Effector memory CD8-positive, alpha-beta T cell (primary cell): ENCODE measurements around the gene PPP3CA.
"Not testable (repeated sequence)": the region's sequence is repeated elsewhere in the genome, so short reads cannot be mapped to it uniquely, and the experiment has no call there.

Source experiments
- ATAC-seq: fragments of 150-1000 bp; cut with Tn5 transposase; replicated peaks from 2 replicates; pipeline ENCODE4 v1.10.0; 2021; ENCODE audit warnings: mild to moderate bottlenecking, moderate library complexity
- DNase-seq, 3 experiments: peaks; one replicate each; pipeline ENCODE4 v3.0.0; 2021
- H3K27ac Mint-ChIP-seq, 2 donors: one replicate each; pipeline ENCODE4 v1.8.0; 2022; ENCODE audit warnings: mild to moderate bottlenecking in 2 of 2, mixed read lengths in 2 of 2, moderate library complexity in 2 of 2
- H3K27me3 Mint-ChIP-seq, 2 donors: one replicate each; pipeline ENCODE4 v1.8.0; 2022; ENCODE audit warnings: mixed read lengths in 2 of 2
- H3K36me3 Mint-ChIP-seq: one replicate; pipeline ENCODE4 v1.8.0; 2022; ENCODE audit warnings: mild to moderate bottlenecking, moderate library complexity, mixed read lengths; ENCODE audit not compliant: insufficient read depth
- H3K4me1 Mint-ChIP-seq, 2 donors: one replicate each; pipeline ENCODE4 v1.8.0; 2022; ENCODE audit warnings: low read depth in 2 of 2, mixed read lengths in 2 of 2
- H3K4me3 Mint-ChIP-seq, 2 donors: one replicate each; pipeline ENCODE4 v1.8.0; 2022; ENCODE audit warnings: mild to moderate bottlenecking in 2 of 2, mixed read lengths in 2 of 2, moderate library complexity in 2 of 2
- H3K9me3 Mint-ChIP-seq, 2 donors: one replicate each; pipeline ENCODE4 v1.8.0; 2022; ENCODE audit warnings: mixed read lengths in 2 of 2

PPP3CA gene

DNA sequence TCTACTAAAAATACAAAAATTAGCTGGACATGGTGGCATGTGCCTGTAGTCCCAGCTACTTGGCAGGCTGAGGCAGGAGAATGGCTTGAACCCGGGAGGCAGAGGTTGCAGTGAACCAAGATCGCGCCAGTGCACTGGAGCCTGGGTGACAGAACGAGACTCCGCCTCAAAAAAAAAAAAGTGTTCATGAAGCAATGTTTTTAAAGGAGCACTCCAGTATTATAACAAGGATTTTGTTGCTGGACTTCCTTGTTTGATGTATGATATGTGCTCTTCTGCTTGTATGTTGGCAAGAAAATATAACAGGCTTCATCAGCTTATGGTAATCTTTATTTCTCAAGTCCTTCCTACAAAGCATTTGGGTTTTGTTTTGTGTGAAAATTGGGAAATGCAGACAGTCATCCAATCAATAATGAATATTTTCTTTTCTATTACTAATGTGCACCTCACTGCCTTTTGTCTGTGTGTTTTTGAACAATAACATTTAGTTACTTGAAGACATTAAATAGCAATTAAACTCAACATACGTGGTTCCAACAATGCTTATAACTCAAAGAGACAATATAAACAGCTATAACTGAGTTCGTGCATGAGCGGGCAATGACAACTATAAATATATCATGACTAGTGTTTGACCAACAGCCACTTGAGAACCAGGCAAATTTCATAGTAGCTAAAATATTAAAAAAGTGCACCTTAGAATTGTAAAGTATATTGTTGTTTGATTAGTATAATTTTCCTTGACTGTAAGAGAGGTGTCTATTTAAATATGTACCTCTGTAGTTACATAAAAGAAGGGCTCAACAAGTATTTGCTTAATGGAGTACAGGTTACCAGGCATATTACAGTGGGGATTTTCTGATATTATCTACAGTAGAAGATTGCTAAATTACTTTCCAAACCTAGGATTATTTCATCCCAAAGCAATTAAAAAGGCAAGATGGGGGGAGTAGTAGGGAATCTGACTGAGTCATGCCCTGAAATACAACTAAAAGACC, 210.7 kb downstream of the PPP3CA start:
- Mint-ChIP-seq H3K27me3 (no peaks in the 10 kb centered on the region), H3K4me3 (peak overlapping the region; percentile 15 to 70), H3K36me3 (no peaks in the 10 kb centered on the region), H3K9me3 (no peaks in the 10 kb centered on the region), H3K27ac (peak overlapping the region in 1 of 2 donors; percentile 48), H3K4me1 (peaks cover 35 to 61% of the 10 kb centered on the region in 2 donors)
- no peak for DNase-seq
- ATAC-seq = no peak

DNA sequence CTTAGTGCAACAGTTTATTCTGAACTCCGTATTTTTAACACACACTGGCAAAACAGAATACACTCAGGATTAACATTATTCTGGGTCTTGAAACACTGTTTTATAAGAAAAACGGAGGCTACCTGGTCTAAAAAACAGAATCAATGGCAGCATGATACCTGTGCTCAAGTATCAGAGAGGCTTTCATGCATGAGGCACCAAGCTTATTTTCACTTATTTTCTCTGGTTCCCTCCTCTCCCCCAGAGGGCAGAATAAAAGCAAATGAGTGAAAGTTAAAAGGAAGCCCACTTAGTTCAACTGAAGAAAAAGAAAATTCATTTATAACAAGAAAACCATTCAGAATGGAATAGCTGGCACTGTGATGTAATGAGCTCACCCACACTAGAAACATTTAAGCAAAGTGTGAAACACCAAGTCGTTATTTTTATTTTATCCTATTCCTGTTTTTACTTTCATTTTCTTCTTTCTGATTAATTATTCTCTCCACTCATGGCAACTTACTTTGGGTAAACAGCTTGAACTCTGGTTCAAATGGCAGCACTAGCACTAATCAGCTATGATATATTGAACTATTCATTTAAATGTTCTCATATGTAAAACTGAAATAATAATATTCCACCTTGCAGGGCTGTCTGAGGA, 211.8 kb downstream of the PPP3CA start:
- ATAC-seq = peak; percentile 58
- H3K27ac Mint-ChIP-seq = peak overlapping the region in 1 of 2 donors; percentile 41

DNA sequence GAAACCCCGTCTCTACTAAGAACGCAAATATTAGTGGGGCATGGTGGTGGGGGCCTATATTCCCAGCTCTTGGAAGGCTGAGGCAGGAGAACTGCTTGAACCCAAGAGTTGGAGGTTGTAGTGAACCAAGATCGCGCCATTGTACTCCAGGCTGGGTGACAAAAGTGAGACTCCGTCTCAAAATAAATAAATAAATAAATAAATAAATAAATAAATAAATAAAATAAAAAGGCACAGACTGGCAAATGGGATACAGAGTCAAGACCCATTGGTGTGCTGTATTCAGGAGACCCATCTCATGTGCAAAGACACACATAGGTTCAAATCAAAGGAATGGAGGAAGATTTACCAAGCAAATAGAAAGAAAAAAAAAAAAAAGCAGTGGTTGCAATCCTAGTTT, 216.3 kb downstream of the PPP3CA start:
- not testable (repeated sequence) for DNase-seq, H3K9me3 Mint-ChIP-seq, ATAC-seq, H3K4me3 Mint-ChIP-seq, H3K27me3 Mint-ChIP-seq, H3K36me3 Mint-ChIP-seq
- peak overlapping the region in 1 of 2 donors; percentile 79 for H3K27ac Mint-ChIP-seq
- H3K4me1 Mint-ChIP-seq = peaks cover 40 to 57% of the 10 kb centered on the region in 2 donors

More for the DNA sequence above, 211.8 kb downstream of the PPP3CA start:
- DNase-seq = no peak
- Mint-ChIP-seq H3K4me3 (peak overlapping the region; percentile 15 to 70), H3K9me3 (no peaks in the 10 kb centered on the region), H3K27me3 (no peaks in the 10 kb centered on the region), H3K4me1 (peaks cover 36 to 57% of the 10 kb centered on the region in 2 donors), H3K36me3 (no peaks in the 10 kb centered on the region)

DNA sequence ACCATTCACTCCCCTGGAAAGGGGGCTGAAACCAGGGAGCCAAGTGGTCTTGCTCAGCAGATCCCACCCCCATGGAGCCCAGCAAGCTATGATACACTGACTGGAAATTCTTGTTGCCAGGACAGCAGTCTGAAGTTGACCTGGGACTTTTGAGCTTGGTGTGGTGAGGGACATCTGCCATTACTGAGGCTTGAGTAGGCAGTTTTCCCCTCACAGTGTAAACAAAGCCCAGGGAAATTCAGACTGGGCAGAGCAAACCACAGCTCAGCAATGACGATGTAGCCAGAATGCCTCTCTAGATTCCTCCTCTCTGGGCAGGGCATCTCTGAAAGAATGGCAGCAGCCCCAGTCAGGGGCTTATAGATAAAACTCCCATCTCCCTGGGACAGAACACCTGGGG, 218.4 kb downstream of the PPP3CA start:
- not testable (repeated sequence) for ATAC-seq, DNase-seq, H3K27ac Mint-ChIP-seq, H3K9me3 Mint-ChIP-seq, H3K36me3 Mint-ChIP-seq, H3K27me3 Mint-ChIP-seq, H3K4me3 Mint-ChIP-seq
- peaks cover 37 to 52% of the 10 kb centered on the region in 2 donors for H3K4me1 Mint-ChIP-seq

DNA sequence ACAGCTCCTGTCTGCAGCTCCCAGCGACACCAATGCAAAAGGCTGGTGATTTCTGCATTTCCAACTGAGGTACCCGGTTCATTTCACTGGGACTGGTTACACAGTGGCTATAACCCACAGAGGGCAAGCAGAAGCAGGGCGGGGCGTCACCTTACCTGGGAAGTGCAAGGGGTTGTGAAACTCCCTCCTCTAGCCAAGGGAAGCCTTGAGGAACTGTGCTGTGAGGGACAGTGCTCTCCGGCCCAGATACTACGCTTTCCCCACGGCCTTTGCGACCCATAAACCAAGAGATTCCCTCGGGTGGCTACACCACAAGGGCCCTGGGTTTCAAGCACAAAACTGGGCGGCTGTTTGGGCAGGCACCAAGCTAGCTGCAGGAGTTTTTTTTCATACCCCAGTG, 218.9 kb downstream of the PPP3CA start:
- no peaks in the 10 kb centered on the region for H3K27me3 Mint-ChIP-seq
- DNase-seq = no peak
- no peak for ATAC-seq
- H3K27ac Mint-ChIP-seq = no peak overlapping the region
- H3K4me3 Mint-ChIP-seq = no peak overlapping the region
- H3K4me1 Mint-ChIP-seq = peaks cover 37 to 51% of the 10 kb centered on the region in 2 donors
- H3K36me3 Mint-ChIP-seq = no peaks in the 10 kb centered on the region
- H3K9me3 Mint-ChIP-seq = no peaks in the 10 kb centered on the region

DNA sequence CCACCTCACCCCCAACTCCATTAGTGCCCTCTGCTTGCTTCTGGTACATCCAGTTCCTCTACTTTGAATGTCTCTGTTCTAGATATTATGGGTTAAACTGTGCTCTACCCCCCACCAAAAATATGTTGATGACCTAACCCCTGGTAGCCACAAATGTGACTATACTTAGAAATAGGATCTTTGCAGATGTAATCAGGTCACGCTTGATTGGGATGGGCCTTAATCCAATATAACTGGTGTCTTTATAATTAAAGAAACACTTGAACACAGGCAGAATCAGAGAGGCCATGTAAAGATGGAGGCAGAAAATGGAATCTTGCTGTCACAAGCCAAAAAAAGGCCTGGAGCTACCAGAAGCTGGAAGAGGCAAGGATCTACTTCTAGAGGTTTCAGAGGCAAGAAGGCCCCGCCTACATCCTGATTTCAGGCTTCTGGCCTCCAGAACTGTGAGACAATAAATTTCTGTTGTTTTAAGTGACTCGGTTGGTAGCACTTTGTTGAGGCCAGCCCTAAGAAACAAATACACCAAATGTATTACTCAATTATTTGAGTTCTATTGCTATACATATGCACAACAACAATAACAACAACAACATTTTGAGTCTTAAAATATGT, 220.0 kb downstream of the PPP3CA start:
- H3K4me3 Mint-ChIP-seq = no peak overlapping the region
- peaks cover 35 to 48% of the 10 kb centered on the region in 2 donors for H3K4me1 Mint-ChIP-seq
- no peaks in the 10 kb centered on the region for H3K27me3 Mint-ChIP-seq
- no peaks in the 10 kb centered on the region for H3K9me3 Mint-ChIP-seq
- ATAC-seq (no peak), DNase-seq (no peak)
- no peak overlapping the region for H3K27ac Mint-ChIP-seq
- no peaks in the 10 kb centered on the region for H3K36me3 Mint-ChIP-seq

DNA sequence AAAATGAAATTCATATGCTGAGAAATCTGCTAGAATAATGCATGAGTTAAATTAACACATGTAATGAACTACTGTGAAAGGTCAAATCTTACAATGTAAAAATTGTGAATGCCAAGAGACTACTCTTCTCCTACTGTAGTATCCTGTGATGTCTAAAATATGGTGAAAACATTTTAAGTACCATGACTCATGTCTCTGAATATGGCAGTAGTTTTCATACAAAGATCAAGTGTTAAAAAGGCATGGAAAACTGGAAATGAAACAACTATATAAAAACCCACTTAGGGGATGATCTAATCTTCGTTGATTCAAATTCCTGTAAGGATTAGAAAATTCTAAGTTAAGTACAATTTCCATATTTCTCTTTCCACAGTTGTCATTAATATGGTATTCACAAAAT, 221.3 kb downstream of the PPP3CA start:
- no peak overlapping the region for H3K27ac Mint-ChIP-seq
- peaks cover 30 to 46% of the 10 kb centered on the region in 2 donors for H3K4me1 Mint-ChIP-seq
- H3K36me3 Mint-ChIP-seq = no peaks in the 10 kb centered on the region
- no peak overlapping the region for H3K4me3 Mint-ChIP-seq
- DNase-seq = no peak
- H3K9me3 Mint-ChIP-seq = no peaks in the 10 kb centered on the region
- H3K27me3 Mint-ChIP-seq = no peaks in the 10 kb centered on the region
- no peak for ATAC-seq

DNA sequence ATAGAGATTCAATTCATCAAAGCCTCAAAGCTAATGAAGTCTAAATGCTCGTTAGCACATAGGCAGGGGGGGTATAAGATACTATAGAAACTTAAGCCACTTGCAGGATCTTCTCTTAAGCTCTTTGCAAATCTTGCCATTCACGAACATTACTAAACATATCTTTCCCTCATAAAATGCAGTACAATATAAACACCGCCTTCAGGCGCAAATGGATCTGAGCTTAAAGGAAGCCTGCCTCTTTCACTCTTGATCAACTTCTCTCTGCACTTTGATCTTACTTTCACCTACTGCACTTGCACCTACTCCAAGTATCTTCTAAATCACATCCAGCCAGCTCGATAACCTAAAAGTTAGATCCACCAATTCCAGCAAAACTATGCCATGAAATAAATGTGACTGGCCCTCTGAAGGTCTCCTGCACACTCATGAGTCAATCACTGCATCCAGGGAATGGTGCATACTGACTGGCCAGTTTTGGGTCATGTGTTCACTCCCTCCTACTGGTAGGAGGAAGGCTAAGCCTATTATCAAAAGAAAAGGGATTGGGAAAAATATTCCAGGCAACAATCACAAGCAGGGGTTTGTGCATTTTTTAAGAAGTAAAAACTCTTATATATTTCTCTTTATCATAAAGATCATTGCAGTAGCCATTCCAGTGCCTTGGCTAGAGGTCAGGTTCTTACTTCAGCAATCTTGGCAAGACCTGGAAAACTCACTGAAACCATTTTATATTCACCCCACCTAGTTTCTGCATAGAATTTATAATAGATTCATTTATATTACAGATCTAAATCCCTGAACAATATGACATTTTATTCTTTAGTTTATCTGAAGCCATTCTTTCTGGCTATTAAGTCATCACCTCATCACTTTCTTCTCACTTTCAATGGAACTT, 222.0 kb downstream of the PPP3CA start:
- H3K36me3 Mint-ChIP-seq = no peaks in the 10 kb centered on the region
- H3K9me3 Mint-ChIP-seq = no peaks in the 10 kb centered on the region
- peaks cover 29 to 44% of the 10 kb centered on the region in 2 donors for H3K4me1 Mint-ChIP-seq
- ATAC-seq (no peak), DNase-seq (no peak)
- H3K27me3 Mint-ChIP-seq = no peaks in the 10 kb centered on the region
- no peak overlapping the region for H3K4me3 Mint-ChIP-seq
- H3K27ac Mint-ChIP-seq = no peak overlapping the region

DNA sequence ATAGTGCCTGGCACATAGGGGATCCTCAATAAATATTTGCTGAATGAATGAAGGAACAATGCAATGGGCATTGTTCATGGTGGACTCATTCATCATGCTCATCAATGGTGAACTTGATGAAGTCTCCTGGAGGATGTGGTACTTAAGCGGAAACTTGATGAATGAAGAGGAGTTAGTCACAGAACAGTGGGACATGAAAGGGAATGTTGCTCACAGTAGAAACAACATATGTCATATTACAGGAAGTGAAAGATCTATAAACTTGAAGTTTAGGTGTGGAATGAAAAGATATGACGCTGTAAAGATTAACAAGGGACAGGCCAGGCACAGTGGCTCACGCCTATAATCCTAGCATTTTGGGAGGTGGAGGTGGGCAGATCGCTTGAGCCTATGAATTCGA, 224.1 kb downstream of the PPP3CA start:
- ATAC-seq (no peak), DNase-seq (no peak)
- Mint-ChIP-seq H3K9me3 (no peaks in the 10 kb centered on the region), H3K36me3 (no peaks in the 10 kb centered on the region), H3K27me3 (no peaks in the 10 kb centered on the region), H3K4me1 (peaks cover 26 to 35% of the 10 kb centered on the region in 2 donors), H3K27ac (peak overlapping the region in 1 of 2 donors; percentile 1), H3K4me3 (no peak overlapping the region)

DNA sequence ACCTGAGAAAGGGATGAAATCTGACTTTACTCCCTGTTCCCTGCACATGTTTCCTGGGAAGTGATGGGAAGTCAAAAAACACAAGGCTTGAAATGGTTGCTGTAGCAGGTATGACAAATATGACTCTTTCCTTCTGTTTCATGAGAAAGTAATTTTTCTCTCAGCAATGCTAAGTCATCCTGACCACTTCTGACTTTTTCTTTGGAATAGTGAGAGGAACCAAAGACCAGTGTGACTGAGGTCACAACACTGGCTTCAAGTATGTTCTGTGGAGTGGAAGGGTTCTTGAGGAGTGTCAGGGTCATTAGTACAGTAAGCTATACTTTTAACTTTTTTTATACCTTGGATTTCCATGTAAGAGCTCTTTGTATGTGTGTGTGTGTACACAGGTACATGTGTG, 225.3 kb downstream of the PPP3CA start:
- Mint-ChIP-seq H3K27ac (no peak overlapping the region), H3K4me3 (no peak overlapping the region), H3K27me3 (no peaks in the 10 kb centered on the region), H3K9me3 (no peaks in the 10 kb centered on the region), H3K36me3 (no peaks in the 10 kb centered on the region), H3K4me1 (peaks cover 26 to 36% of the 10 kb centered on the region in 2 donors)
- DNase-seq (no peak), ATAC-seq (no peak)

DNA sequence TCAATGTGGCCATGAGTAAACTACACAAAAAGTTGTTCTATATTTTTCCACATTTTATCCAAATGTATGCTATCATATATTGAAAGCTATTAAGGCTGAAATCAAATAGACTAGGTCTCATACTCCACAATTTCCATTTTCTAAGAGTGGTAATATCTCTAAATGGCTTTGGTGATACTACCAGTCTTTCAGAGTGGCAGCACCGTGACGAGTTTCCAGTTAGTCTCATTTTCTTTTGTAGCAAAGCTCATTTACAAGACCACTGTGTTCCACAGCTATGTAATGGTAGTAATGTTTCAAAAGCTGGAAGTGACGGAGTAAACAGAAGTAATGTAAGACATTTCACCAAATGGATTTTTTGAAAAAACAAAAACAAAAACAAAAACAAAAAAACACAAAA, 228.2 kb downstream of the PPP3CA start:
- no peaks in the 10 kb centered on the region for H3K27me3 Mint-ChIP-seq
- no peaks in the 10 kb centered on the region for H3K36me3 Mint-ChIP-seq
- ATAC-seq (no peak), DNase-seq (no peak)
- peaks cover 22 to 25% of the 10 kb centered on the region in 2 donors for H3K4me1 Mint-ChIP-seq
- H3K27ac Mint-ChIP-seq = no peak overlapping the region
- H3K4me3 Mint-ChIP-seq = no peak overlapping the region
- no peaks in the 10 kb centered on the region for H3K9me3 Mint-ChIP-seq

DNA sequence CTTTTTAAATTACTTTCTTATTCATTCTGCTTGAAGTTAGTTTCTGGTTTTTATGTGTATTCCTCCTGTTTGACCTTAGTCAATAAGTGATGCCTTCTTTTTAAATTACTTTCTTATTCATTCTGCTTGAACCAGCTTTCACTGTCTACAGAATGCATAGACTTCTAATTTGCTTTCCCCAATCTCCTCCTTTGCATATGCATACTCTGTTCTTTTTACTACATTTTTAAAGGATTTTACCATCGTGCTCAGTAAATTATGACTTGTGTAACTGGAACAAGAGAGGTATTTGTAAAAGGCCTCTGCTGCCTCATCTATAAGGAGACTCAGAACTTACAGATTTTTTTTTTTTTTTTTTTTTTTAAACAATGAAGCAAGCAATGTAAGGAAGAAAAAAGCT, 228.7 kb downstream of the PPP3CA start:
- Mint-ChIP-seq H3K4me3 (no peak overlapping the region), H3K9me3 (no peaks in the 10 kb centered on the region), H3K36me3 (no peaks in the 10 kb centered on the region), H3K4me1 (peaks cover 22 to 25% of the 10 kb centered on the region in 2 donors), H3K27ac (no peak overlapping the region), H3K27me3 (no peaks in the 10 kb centered on the region)
- no peak for ATAC-seq
- no peak for DNase-seq

DNA sequence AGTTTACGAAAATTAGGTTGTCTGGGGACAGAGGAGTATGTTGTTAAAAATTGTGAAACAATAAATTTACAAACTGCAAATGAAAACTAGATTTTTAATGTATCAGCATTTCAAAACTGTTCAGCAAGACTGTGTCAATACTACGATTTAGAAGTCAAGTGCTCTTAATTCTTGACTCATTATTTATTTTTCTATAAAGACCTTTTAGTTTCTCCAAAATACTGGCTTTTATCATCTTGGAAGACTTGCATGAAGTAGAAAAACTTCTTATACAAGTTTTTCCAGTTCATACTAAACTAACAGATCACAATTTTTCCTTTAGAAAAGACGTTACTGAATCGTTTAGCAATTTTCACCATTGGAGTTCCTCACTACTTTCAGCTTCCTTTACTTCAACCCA, 231.4 kb downstream of the PPP3CA start:
- Mint-ChIP-seq H3K9me3 (no peaks in the 10 kb centered on the region), H3K27me3 (no peaks in the 10 kb centered on the region), H3K36me3 (no peaks in the 10 kb centered on the region), H3K4me1 (peaks cover 11 to 13% of the 10 kb centered on the region in 2 donors), H3K4me3 (no peak overlapping the region), H3K27ac (peak overlapping the region in 1 of 2 donors; percentile 48)
- DNase-seq = no peak
- ATAC-seq = no peak
